ENCODE data around the gene ELN.

The ELN gene

GRCh38 chr7:74069790-74070618, 42.0 kb downstream of the ELN start:
- DNase-seq (ENCODE audit: low read depth): no peak
- no peak overlapping the region for H3K4me3 ChIP-seq (ENCODE audit: low read length)
- TF ChIP-seq, protein P1, sequence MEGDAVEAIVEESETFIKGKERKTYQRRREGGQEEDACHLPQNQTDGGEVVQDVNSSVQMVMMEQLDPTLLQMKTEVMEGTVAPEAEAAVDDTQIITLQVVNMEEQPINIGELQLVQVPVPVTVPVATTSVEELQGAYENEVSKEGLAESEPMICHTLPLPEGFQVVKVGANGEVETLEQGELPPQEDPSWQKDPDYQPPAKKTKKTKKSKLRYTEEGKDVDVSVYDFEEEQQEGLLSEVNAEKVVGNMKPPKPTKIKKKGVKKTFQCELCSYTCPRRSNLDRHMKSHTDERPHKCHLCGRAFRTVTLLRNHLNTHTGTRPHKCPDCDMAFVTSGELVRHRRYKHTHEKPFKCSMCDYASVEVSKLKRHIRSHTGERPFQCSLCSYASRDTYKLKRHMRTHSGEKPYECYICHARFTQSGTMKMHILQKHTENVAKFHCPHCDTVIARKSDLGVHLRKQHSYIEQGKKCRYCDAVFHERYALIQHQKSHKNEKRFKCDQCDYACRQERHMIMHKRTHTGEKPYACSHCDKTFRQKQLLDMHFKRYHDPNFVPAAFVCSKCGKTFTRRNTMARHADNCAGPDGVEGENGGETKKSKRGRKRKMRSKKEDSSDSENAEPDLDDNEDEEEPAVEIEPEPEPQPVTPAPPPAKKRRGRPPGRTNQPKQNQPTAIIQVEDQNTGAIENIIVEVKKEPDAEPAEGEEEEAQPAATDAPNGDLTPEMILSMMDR (conservative IDR thresholded peaks at IDR 0.05; ENCODE audit: low read depth, low read length): no peak

DNA sequence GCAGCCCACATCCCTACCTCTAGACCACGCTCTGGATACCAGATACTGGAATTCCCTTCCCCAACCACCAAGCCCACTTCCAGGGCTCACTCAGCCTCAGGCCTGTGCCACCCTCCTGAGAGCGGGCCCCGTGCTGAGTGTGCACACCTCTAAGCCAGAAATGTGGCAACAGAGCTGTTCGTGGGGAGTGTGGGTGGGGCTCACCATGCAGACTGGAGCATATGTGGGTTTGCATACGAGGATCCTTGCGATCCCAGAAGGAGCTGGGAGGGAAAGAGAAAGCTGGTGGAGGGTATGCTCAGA, 42.6 kb downstream of the ELN start:
- DNase-seq (ENCODE audit: low read depth): no peak
- TF ChIP-seq, protein P1 (conservative IDR thresholded peaks at IDR 0.05; ENCODE audit: low read depth, low read length): no peak
- H3K4me3 ChIP-seq (ENCODE audit: low read length): no peak overlapping the region

DNA sequence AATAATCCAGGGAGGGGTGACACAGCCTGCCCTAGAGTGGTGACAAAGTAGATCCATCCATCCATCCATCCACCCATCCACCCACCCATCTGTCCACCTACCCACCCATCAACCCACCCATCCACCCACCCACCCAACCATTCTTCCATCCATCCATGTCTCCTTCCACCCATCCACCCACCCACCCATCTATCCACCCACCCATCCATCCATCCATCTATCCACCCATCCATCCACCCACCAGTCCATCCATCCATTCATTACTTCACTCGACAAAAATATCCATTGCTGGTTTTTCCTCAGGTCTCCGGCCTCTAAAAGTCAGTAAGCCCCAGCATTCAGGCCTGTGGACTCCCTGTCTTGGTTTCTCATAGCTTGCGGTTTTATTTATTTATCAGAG, 43.1 kb downstream of the ELN start:
- H3K4me3 ChIP-seq (ENCODE audit: low read length): no peak overlapping the region
- no peak for DNase-seq (ENCODE audit: low read depth)
- TF ChIP-seq, protein P1 (conservative IDR thresholded peaks at IDR 0.05; ENCODE audit: low read depth, low read length): no peak

DNA sequence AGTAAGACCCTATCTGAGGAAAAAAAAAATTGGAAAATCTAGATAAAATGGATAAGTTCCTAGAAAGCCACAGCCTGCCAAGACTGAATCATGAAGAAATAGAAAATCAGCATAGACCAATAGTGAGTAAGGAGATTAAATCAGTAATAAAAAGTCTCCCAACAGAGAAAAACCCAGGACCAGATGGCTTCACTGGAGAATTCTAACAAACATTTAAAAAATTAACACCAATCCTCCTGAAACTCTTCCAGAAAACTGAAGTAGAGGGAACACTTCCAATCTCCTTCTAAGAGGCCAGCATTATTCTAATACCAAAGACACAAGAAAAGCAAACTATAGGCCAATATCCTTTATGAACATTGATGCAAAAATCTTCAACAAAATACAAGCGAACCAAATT, 46.8 kb downstream of the ELN start:
- H3K4me3 ChIP-seq (ENCODE audit: low read length): no peak overlapping the region
- DNase-seq (ENCODE audit: low read depth): no peak
- TF ChIP-seq, protein P1 (conservative IDR thresholded peaks at IDR 0.05; ENCODE audit: low read depth, low read length): no peak

GRCh38 chr7:74078461-74078860, 50.5 kb downstream of the ELN start:
- H3K4me3 ChIP-seq (ENCODE audit: low read length): no peak overlapping the region
- TF ChIP-seq, protein P1 (conservative IDR thresholded peaks at IDR 0.05; ENCODE audit: low read depth, low read length): no peak
- no peak for DNase-seq (ENCODE audit: low read depth)

DNA sequence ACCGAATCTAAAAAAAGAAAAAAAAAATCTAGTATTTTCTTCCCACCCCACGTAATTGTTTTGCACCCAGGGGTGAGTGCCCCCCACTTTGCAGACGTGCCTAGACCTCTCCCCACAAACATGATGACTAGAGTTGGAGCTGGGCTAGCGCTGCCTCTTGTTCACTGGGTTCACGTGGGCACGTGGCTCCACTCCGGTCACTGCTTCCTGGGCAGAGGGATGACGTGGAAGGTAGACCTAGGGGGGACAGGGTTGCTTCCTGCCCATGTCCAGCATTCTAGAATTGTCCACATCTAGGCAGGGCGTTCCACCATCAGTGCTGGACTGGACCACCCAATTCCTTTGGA, 54.8 kb downstream of the ELN start:
- DNase-seq (ENCODE audit: low read depth): no peak
- peak overlapping the region; percentile 31 for H3K4me3 ChIP-seq (ENCODE audit: low read length)
- TF ChIP-seq, protein P1 (conservative IDR thresholded peaks at IDR 0.05; ENCODE audit: low read depth, low read length): no peak

GRCh38 chr7:74083117-74083876, 55.3 kb downstream of the ELN start, which contains the start of gene LIMK1:
LIMK1 (plus strand) TSS chr7:74083804; CDS start chr7:74083991, 187 bp downstream.
- H3K4me3 ChIP-seq (ENCODE audit: low read length): peak within 1 kb of the TSS; percentile 61
- no peak for DNase-seq (ENCODE audit: low read depth)
- TF ChIP-seq, protein P1 (conservative IDR thresholded peaks at IDR 0.05; ENCODE audit: low read depth, low read length): no peak
